NCI-H2081 (cell line): ENCODE results near the gene ALKAL2.
"Not testable (repeated sequence)": the region's sequence is repeated elsewhere in the genome, so short reads cannot be mapped to it uniquely, and the experiment has no call there.

Experiments used
- DNase-seq, 2 experiments: peaks; one replicate each; lab custom pipeline; 2025; lab: John Stamatoyannopoulos, UW

Gene ALKAL2, protein sequence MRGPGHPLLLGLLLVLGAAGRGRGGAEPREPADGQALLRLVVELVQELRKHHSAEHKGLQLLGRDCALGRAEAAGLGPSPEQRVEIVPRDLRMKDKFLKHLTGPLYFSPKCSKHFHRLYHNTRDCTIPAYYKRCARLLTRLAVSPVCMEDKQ

DNA sequence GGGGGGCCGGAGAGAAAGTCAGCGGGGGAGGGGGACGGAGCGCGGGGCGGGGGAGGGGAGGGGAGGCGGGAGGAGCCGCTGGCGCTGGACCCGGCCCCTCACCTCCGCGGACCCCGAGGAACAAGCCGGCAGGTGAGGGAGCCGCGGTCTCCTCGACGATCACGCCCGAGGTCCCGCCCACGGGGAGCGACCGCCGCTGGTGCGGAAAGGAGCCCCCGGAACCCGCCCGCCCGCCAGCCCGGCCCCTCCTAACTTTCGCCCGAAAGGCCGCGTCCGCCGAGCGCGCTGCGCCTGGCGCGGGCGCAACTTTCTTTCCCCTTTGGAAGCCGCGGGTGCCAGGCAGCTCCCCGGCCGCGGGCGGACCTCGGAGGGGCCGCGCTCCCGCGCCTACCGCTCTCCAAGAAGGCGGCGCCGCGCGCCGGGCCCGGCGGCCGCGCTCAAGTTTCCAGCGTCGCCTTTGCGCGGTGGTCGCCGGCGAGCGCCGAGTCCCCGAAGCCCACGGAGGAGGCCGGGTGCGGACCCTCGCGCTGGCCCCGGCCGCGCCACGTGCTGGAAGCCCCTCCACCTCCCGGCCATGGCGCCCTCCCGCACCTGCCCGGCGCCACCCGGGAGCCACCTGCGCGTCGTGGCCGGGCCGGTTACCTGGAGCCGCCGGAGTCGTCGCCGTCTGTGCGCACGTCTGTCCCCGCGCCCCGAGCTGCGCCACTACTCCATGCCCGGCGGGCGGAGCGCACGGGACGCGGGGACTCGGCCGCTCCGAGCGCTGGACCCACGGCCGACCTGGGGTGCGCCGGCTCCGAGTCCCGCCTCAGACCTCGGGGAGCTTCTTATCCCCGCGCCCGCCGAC, at the start of gene ALKAL2:
Gene ALKAL2 (minus strand): TSS at position 181 of the 847 bp plus-strand sequence. CDS start 256 bp downstream, outside the sequence.
- no peak for DNase-seq

DNA sequence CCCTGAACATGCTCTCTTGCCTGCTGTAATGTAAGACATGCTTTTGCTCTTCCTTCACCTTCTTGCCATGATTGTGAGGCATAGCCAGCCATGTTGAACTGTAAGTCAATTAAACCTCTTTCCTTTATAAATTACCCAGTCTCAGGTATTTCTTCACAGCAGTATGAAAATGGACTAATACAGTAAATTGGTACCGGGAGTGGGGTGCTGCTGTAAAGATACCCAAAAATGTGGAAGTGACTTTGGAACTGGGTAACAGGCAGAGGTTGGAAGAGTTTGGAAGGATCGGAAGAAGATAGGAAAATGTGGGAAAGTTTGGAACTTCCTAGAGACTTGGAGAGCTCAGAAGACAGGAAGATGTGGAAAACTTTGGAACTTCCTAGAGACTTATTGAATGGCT, 49.1 kb upstream of the ALKAL2 start:
- DNase-seq, result not testable (repeated sequence)

DNA sequence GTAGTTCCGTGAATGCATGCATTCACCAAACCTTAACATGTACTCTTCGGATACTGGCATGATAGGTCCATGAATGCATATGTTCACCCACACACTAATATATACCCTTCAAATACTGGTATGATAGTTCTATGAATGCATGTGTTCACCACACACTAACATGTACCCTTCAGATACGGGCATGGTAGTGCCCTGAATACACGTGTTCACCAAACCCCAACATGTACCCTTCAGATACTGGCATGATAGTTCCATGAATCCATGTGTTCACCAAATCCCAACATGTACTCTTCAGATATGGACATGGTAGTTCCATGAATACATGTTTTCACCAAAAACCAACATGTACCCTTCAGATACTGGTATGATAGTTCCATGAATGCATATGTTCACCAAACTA, 48.5 kb upstream of the ALKAL2 start:
- DNase-seq, result no peak

DNA sequence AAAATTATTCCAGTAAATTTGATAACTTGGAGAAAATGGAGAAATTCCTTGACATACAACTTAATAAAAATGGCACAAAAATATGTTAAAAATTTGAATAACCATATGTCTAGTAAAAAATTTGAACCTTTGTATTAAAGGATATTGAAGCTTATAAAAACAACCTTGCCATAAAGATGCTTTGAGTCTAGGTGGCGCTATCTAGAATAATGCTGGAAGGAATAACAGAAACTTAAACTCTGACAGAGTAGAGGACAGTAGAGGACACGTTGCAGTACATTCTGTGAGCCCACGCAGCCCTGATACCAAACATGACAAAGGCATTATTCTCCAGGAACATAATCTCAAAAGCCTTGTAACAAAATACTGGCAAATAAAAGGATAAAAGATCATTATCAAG, 44.7 kb upstream of the ALKAL2 start:
- DNase-seq, result no peak

DNA sequence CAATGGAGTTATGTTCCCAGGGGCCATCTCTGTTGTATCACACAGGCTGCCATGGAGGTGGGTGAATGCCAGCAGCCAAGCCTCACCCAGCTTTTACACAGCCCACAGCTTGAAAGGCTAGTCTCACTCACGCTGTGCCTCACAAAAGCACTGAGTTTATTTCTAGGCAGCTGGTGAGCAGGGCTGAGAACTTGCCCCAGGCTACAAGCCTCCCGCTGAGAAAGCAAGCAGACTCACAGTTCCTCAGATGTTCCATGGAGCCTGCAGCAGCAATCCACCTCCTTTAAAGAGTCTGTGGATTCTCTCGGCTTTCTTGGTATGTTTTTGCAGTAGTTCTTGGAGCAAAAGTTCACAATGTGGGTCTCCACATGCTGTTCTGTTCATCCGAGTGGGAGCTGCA, 40.9 kb upstream of the ALKAL2 start:
- DNase-seq, result peak; percentile 81 to 91

DNA sequence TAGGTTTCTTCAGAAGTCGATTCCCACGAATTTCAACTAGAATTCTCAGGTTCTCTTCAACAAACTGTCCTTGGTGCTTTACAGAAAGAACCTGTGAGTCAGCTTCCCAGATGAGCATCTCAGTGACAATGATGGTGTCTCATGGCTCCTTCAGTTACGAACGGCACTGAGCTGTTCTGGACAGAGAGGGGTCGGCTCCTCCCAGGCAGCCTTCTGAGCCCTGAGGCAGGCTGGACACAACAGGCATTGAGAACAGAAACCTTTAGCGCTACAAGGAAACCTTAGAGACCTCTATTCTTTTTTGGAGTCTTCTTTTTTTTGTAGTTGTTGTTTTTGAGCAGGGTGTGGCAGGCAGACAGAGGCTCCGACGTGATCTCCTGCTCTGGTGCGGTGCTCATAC, 35.1 kb upstream of the ALKAL2 start:
- DNase-seq, result no peak

DNA sequence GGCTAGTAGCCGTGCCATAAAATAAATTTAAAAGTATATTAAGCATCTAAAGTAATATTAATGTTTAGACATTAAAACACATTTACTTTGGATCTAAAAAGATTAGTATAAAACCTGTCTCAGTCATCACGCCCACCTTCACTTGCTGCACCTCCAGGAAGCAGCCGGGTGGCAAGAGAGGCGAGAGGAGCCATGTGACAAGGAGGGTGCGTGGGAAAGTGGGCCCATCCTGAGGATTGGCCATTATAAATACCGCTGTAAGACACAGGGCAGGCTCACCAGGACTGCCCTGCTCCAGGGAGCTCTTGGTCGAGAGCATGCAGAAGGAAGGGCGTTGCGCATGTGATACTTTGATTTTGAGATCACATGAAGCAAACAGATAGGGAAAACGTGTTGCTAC, 34.4 kb upstream of the ALKAL2 start:
- DNase-seq, result no peak

DNA sequence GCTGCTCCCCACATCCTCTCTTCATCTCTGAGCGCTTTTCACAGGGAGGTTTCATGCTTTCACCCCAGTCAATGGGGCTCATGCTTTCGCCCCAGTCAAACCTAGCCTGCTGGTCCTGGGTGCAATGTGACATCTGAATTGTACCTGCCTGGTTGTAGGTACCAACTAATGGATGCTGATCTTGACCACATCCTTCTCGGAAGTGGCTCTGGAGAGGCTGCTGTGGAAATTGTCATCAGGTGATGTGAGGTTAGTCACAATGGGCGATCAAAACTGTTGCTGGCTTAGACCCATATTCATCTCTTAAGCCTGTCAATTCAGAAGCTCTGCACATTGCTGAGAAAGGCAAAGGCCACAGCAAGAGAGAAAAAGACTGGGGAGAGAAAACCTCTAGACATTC, 32.7 kb upstream of the ALKAL2 start:
- DNase-seq, result no peak

DNA sequence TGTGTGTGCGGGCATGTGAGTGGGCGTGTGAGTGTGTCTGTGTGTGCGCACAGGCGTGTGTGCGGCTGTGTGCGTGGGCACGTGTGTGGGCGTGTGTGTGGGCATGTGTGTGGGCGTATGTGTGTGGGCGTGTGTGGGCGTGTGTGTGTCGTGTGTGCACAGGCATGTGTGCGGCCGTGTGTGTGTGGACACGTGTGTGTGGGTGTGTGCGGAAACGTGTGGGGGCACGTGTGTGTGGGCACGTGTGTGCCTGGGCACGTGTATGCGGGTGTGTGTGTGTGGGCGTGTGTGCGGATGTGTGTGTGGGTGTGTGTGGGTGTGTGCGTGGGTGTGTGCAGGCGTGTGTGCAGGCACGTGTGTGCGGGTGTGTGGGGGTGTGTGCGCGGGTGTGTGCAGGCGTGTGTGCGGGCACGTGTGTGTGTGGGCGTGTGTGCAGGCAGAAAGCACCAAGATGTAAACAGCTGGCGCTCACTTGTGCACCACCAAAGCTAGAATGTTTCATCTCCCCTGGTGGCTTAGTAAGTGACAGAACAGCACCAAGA, 31.2 kb upstream of the ALKAL2 start:
- DNase-seq, result no peak

DNA sequence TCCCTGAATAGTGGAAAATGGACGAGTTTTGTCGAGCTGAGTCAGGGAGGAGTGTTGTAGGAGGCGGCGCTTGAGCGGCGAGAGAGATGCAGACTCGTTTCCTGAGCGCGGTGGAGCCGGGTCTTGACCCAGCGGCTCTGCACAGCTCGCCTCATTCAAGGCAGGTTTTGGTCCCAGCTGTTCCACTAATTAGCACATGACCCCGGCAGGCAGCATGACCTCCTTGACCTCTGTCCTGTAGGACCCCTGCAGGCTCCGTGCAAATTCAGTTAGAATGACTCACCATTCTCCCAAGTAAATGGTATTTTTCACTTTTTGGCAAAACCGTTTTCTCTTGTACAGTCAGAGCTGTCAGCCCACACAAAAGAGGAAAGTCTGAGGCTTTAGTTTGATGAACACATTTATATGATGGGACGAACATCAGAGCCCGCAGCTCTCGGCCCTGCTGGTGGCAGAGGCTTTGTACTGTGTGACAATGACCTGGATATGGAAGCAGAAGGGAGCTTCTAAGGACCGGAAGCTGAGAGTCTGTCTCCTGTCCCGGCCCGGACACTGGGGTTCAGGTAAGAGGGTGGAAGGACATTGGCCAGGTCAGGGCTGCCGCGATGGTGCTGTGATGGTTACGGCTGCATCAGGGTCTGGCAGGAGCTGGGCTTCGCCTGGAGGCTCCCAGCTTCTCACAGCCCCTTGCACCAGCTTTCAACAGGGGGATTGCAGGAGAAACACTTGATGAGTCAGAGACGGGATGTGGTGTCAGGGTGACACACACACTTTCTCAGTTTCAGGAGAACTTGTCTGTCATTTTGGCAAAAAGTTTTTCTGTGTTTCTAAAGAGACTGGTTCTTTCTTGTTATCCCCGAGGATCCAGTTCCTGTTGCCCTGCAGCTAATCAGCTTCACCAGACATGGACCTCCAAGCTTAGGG, 29.9 kb upstream of the ALKAL2 start:
- DNase-seq, result no peak

DNA sequence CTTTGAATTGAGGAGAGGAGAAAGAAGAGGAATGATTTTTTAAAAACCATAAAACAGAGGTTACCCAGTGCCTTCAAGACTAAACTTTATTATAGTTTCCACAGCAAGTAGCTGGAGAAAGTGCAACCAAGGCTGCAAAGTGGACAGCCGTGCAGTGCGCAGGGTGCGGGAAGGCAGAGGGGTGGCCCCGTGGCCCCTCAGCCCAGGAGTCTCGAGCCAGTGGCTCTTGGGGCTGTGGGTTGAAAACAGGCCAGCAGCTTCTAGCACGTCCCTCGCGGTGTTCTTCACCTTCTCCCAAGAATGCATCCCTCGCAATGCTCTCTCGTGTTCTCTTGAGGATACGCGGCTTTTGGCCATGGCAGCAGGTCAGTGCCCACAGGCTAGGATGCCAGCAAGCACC, 28.5 kb upstream of the ALKAL2 start:
- no peak for DNase-seq

DNA sequence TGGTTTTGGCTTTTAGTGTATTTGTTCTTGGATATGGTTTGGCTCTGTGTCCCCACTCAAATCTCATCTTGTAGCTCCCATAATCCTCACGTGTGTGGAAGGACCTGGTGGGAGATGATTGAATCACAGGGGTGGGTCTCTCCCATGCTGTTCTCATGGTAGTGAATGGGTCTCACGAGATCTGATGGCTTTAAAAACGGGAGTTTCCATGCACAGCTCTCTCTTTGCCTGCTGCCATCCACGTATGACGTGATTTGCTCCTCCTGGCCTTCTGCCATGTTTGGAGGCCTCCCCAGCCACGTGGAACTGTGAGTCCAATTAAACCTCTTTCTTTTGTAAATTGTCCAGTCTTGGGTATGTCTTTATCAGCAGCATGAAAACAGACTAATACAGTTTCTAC, 28.0 kb upstream of the ALKAL2 start:
- DNase-seq, result not testable (repeated sequence)

DNA sequence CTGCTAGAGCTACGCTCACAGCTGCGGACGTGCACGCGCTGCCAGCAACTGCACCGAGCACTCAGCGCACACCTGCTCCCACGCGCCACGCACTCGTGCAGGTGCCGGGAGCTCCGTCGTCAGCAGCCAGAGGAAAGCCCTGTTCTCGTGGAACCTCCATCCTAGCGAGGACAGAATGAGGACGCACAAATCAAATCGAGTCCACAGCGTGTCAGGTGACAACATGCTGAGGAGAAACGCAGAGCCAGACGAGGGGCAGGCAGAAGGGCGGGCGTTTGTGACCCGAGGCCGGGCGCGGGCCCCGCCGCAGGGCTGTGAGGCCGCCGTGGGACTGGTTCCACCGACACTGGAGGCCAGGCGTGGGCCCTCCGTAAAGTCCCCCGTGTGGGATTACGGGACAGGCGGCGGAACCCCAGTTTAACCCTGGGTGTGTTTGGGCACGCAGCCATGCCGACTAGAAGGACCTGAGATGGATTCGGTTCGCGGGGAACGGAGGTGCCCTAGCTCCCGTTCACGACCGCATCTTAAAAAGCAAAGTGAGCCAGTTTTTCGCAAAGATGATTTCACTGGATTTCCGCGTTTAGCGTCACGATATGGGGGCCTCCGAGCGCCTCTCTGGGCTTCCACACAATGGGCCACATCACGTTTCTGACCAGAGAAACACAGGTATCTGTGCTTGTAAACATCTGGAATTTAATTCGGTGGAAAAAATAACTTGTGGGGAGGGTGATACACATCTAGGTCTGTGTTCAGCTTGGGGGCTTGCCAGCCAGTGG, 26.9 kb upstream of the ALKAL2 start:
- no peak for DNase-seq

DNA sequence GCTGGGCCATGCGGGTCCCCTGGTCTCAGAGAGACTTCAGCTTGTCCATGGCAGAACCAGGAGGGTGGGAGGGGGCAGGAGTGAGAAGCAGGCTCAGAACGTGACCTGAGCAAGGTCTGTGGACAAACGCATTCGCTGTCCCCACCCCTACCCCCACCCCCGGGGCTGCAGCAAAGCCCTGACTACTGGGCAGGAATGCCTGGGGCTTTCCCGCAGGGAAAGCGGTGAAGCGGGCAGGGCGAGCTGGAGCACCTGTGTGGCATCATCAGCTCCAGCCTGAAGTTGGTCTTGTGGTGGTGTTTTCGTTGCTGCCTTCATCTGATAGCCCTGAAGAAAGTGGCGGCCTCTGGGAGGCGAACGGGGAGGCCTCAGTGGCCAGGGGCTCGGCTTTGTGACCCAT, 26.1 kb upstream of the ALKAL2 start:
- DNase-seq, result no peak

DNA sequence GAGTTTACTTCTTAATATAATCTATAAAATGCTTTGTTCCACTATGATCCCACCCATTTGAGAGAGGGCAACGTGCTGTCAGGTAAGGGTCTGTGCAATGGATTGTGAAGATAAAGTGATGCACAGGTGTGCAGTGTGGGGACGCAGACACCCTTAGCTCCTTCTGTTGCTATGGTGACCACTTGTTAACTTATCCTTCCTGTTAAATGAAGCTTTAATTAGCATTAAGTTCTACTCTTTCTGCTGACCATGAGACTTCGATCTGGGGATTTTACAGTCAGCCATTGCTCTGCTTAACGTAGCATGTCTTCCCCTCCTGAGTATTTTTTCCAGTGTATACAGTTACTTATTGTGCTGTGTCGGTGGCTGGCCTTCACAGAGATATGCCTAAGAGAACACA, 23.1 kb upstream of the ALKAL2 start:
- no peak for DNase-seq

DNA sequence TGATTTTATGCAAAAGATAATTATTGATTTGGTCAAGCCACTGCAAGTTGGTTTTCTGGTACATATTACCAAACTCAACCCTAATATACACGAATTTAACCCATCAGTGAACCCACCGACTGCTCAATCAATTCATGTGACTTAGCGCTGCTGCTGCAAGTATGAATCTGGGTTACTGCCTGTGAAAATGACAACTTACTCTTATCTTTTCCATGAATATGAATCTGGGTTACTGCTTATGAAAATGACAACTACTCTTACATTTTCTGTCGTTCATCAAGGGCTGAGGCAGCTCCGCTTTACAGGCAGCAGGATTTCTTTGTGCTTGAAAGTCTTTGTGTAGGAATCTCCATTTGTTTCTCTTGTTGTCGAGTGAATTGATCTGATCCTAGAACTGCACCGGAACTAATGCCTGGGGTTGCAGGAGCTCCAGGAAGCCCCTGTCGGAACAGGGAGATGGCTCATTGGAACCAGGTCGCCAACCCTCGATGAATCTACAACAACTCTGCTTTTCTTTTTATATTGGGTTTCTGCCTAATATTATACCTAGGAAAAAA, 22.1 kb upstream of the ALKAL2 start:
- DNase-seq, result no peak

DNA sequence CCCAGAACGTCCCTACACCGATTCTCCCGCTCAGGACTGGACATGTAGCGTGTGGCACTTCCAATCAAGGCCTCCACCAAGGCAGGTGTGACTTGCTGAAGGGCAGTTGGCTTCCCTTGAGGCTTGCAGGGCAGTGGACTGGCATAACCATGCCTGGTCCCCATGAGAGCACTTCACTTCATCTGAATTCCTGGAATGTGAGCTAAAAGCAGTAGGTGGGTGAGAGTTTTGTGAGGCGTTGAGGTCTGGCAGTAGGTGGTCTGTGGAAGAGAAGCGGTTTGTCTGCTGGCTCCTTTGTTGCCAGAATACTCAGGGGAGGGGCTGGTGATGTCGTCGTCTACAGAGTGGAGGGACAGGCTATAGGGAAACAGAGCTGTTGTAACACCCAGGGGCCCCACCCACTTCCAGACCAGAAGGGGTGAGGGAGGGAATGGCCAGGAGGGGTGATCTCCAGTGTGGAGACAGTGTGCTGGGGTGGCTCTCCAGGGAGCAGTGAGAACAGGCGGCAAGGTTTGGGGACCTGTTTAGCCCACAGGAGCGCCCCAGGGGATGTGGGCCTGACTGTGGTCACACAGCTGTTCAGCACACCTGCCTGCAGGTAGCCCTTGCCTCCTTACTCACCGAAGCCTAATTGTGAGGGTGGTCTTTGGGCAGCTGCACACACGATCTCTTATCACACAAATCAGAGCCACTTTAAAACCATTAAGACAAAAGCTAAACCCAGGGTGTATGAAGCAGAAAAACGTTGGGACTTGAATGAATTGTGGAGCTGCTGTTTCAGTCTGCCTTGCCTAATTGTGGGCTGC, 21.5 kb upstream of the ALKAL2 start:
- DNase-seq, result peak in 1 of 2 experiments; percentile 29

DNA sequence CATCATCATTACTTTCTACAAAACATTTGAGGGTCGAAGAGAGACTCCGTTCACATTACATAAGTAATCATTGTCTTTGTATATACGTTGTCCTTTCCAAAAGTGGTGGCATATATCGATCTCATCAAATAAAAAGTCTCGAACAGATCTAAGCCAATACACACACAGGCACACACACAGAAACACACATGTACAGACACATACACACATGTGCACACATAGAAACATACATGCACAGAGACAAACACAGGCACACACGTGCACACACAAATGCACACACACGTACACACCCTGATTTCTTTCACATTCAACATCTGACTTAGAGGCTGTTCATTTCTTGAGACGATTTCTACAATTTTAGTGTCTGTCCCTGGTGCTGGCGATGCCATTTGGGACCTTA, 17.5 kb upstream of the ALKAL2 start:
- DNase-seq, result no peak

DNA sequence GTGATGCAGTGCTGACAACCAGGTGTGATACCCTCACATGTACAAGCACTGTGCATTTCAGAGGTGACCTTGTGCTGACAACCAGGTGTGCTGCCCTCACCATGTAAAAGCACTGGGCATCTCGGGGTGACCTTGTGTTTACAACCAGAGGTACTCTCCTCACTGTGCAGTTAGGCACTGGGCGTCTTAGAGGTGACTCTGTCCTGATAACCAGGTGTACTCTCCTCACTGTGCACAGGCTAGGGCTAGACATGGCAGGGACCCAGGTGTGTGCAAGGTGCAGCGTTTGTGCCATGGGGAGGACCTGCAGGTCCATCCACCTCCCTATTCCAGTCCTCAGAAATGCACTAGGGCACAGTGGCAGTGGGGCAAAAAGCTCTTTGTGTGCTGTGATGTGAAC, 8.5 kb upstream of the ALKAL2 start:
- DNase-seq, result no peak

DNA sequence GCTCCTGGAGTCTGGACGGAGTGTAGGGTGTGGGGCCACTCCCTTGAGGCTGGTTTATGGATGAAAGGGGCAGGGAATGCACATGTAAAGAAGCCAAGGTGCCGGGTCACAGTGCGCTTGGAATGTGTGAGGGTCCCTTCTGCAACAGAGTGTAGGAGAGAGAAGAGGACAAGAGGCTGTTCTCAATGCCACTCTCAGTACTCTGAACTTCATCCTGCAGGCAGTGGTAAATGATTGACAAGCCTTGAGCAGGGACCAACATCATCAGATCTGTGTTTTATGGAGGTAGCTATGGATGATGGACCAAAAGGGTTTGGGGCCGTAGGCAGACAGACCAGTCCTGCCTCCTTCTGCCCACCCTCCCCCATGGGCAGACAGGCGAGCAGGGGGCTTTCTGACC, 7.2 kb upstream of the ALKAL2 start:
- no peak for DNase-seq
